ENCODE measurements around the gene FER1L5. TPM values are rescaled to one million over a fixed set of nuclear protein-coding genes. Genes with fewer than 3 reads are reported as not detected.

Gene FER1L5
- total and polyA plus RNA-seq, 2 donors (not counting 3 experiments of a cell fraction or from before 2014, with no cell fraction given), result not detected

GRCh38 chr2:96647681-96648080, 5.1 kb downstream of the FER1L5 start:
- Histone ChIP-seq H3K27me3 (ENCODE audit: control insufficient read depth in 2 of 2, insufficient read depth in 2 of 2, low read length in 2 of 2) (peaks cover 0 to 4% of the 10 kb centered on the region in 2 experiments), H3K9me1 (replicated peaks; ENCODE audit: control insufficient read depth, extremely low read depth, insufficient read depth, low read length) (no peaks in the 10 kb centered on the region), H3K4me3 (replicated peaks in 1 of 3; ENCODE audit: insufficient read depth in 1 of 3, low read depth in 1 of 3, low read length in 3 of 3) (no peak overlapping the region), H2AFZ (ENCODE audit: low read depth, low read length) (no peak overlapping the region), H3K79me2 (ENCODE audit: control insufficient read depth, insufficient read depth, low read length) (no peaks in the 10 kb centered on the region), H3K9ac (replicated peaks; ENCODE audit: extremely low read depth, insufficient read depth, low read length) (no peak overlapping the region), H3K9me3 (replicated peaks; ENCODE audit: control insufficient read depth, insufficient read depth, low read length) (no peaks in the 10 kb centered on the region), H3K27ac (ENCODE audit: insufficient read depth, low read depth, low read length) (no peak overlapping the region), H3K4me1 (ENCODE audit: control insufficient read depth, extremely low read depth, insufficient read depth, low read length) (no peaks in the 10 kb centered on the region), H4K20me1 (replicated peaks; ENCODE audit: control insufficient read depth, extremely low read depth, insufficient read depth, low read length) (no peaks in the 10 kb centered on the region), H3K36me3 (ENCODE audit: control insufficient read depth in 2 of 2, extremely low read depth in 1 of 2, insufficient read depth in 2 of 2, low read length in 2 of 2) (no peaks in the 10 kb centered on the region), H3K4me2 (ENCODE audit: insufficient read depth, low read length) (no peak overlapping the region)
- intact Hi-C loops (cut with micrococcal nuclease), result no loop called here
- no TSS peak for BruUV-seq (replicated peaks)
- FAIRE-seq (no peak), DNase-seq (ENCODE audit: low read depth, low spot score) (no peak)
- TF ChIP-seq FOS (IDR thresholded peaks at IDR 0.05; ENCODE audit: borderline replicate concordance, insufficient read depth, low read length) (no peak), CTCF (IDR thresholded peaks at IDR 0.05; ENCODE audit: extremely low read depth in 1 of 2, insufficient read depth in 1 of 2, low read depth in 1 of 2, low read length in 2 of 2) (no peak), JUN (IDR thresholded peaks at IDR 0.05; ENCODE audit: borderline replicate concordance, insufficient read depth, insufficient read length, low read depth) (no peak), POLR2A (IDR thresholded peaks at IDR 0.05; ENCODE audit: low read depth, low read length) (no peak), GATA2 (IDR thresholded peaks at IDR 0.05; ENCODE audit: insufficient read depth, insufficient read length, low read depth, low read length) (no peak), MYC (IDR thresholded peaks at IDR 0.05; ENCODE audit: low read depth, low read length) (no peak), POLR2AphosphoS5 (IDR thresholded peaks at IDR 0.05; ENCODE audit: insufficient read depth, low read depth, low read length) (no peak), EZH2 (IDR thresholded peaks at IDR 0.05; ENCODE audit: borderline replicate concordance, low read depth, low read length, severe bottlenecking) (no peak)
- TF ChIP-seq, protein P1, sequence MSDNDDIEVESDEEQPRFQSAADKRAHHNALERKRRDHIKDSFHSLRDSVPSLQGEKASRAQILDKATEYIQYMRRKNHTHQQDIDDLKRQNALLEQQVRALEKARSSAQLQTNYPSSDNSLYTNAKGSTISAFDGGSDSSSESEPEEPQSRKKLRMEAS (IDR thresholded peaks at IDR 0.05; ENCODE audit: insufficient read depth, insufficient read length), result no peak
- dilution Hi-C loops (cut with MboI; ENCODE audit: extremely low pct_ligation_motif_present, low sequenced_read_pairs), result no loop called here
- POLR2A ChIA-PET, result interaction anchor here (0.6 kb wide), 1 partner anchor 18 kb away, joined by 3 read pairs; no protein-coding TSS in a partner anchor
- CTCF ChIA-PET, result no interaction called here

All from endothelial cell of umbilical vein (primary cell).